B cell (primary cell): Measurements from ENCODE around the gene CCDC88C.

ENCODE experiments used
- EZH2 ChIP-seq: IDR thresholded peaks from 2 replicates; pipeline ENCODE4 v1.6.1; 2012; ENCODE audit warnings: borderline replicate concordance, low read depth, mild to moderate bottlenecking, moderate library complexity, low read length; ENCODE audit not compliant: insufficient read depth, poor library complexity, severe bottlenecking
- TF ChIP-seq, protein P1 (sequence below): fragments of 200-600 bp; IDR thresholded peaks from one replicate; pipeline ENCODE4 v1.8.0; 2022; ENCODE audit warnings: antibody characterized with exemption, mild to moderate bottlenecking

DNA sequence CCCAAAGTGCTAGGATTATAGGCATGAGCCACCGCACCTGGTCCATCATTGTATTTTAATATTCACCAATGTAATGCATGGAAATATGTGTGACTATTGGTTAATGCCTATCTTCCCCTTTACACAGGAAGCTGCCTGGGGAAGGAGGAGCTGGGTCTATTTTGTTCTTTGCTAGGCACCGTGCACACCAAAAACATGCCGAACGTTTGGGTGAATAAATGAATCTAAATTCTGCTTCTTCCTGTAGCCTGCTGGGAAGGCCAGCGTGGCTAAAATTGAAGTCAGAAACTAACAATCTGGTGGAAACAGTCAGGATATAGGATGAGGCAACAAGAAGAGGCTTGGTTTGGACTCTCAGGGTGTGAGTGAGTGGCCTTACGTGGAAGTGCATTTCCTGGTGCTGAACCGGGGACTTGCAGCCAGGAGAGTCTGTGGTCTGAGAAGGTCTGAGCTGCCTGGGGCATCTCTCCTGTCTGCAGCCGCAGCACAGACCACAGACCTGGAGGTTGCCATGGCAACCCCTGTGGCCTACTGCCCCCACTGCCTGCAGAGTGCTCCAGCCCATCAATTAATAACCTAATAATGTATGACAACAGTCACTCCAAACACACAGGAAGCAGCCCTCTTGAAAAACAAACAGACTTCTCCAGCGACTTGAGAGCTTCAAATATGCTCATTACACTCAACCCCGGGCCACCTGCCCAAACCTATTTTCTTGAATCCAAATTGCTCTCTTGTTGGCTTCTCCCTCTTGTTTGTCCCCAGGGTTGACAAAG, 167.6 kb downstream of the CCDC88C start:
- no peak for TF ChIP-seq EZH2
- TF ChIP-seq, protein P1, sequence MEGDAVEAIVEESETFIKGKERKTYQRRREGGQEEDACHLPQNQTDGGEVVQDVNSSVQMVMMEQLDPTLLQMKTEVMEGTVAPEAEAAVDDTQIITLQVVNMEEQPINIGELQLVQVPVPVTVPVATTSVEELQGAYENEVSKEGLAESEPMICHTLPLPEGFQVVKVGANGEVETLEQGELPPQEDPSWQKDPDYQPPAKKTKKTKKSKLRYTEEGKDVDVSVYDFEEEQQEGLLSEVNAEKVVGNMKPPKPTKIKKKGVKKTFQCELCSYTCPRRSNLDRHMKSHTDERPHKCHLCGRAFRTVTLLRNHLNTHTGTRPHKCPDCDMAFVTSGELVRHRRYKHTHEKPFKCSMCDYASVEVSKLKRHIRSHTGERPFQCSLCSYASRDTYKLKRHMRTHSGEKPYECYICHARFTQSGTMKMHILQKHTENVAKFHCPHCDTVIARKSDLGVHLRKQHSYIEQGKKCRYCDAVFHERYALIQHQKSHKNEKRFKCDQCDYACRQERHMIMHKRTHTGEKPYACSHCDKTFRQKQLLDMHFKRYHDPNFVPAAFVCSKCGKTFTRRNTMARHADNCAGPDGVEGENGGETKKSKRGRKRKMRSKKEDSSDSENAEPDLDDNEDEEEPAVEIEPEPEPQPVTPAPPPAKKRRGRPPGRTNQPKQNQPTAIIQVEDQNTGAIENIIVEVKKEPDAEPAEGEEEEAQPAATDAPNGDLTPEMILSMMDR: no peak
